Transverse colon (tissue), 4 donors: ENCODE measurements around the gene PRKCE.

ENCODE experiments used
- EP300 ChIP-seq: sonication (generic); formaldehyde crosslinking; IDR thresholded peaks from one replicate; pipeline ENCODE4 v1.6.1; 2017; ENCODE audit warnings: antibody characterized with exemption, low read depth
- POLR2A ChIP-seq: fragments of 450-650 bp; IDR thresholded peaks from one replicate; pipeline ENCODE4 v1.6.1; 2016; ENCODE audit warnings: antibody characterized with exemption, mild to moderate bottlenecking, moderate library complexity
- POLR2AphosphoS5 ChIP-seq, 3 donors: sonication (generic); formaldehyde crosslinking; IDR thresholded peaks; one replicate each; pipeline ENCODE4 v1.6.1; 2016; ENCODE audit warnings: antibody characterized with exemption in 3 of 3
- TF ChIP-seq, protein P1 (sequence below), 5 experiments: fragments of 200-600 bp in 3 of 5; fragments of 450-650 bp in 2 of 5; sonication (generic) in 3 of 5; IDR thresholded peaks; 1 replicate in 2 of 5; 2 replicates in 3 of 5; pipeline ENCODE4 v1.5.1; 2016 to 2017; ENCODE audit warnings: antibody characterized with exemption in 5 of 5, inconsistent platforms in 3 of 5, mild to moderate bottlenecking in 2 of 5, moderate library complexity in 1 of 5

DNA sequence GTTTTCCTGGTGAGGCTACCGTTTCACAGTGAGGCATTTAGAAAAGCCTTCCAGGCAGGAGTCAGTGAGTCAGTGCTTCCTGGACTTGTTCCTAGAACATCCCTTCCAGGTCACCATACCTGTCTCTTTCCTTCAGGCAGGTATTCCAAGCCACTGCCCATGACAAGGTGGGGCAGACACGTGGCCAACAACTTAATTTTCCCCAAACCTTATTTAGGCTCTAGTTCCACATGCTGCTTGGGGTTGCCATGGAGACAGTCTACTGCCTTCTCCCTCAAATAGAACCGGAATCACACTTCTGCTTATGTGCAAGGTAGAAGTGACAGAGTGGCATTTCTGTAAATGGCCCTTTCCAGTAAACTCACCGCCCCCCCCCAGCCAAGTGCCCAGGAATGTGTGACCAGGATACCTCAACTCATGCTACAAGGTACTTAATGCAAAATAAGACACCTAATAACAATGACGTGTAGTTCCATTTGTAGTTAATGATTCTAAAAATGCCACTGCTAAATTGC, 258.3 kb downstream of the PRKCE start:
- TF ChIP-seq POLR2A = no peak
- TF ChIP-seq, protein P1, sequence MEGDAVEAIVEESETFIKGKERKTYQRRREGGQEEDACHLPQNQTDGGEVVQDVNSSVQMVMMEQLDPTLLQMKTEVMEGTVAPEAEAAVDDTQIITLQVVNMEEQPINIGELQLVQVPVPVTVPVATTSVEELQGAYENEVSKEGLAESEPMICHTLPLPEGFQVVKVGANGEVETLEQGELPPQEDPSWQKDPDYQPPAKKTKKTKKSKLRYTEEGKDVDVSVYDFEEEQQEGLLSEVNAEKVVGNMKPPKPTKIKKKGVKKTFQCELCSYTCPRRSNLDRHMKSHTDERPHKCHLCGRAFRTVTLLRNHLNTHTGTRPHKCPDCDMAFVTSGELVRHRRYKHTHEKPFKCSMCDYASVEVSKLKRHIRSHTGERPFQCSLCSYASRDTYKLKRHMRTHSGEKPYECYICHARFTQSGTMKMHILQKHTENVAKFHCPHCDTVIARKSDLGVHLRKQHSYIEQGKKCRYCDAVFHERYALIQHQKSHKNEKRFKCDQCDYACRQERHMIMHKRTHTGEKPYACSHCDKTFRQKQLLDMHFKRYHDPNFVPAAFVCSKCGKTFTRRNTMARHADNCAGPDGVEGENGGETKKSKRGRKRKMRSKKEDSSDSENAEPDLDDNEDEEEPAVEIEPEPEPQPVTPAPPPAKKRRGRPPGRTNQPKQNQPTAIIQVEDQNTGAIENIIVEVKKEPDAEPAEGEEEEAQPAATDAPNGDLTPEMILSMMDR (IDR thresholded peaks at IDR 0.05) = no peak
- TF ChIP-seq EP300 = no peak
- no peak for TF ChIP-seq POLR2AphosphoS5 (IDR thresholded peaks at IDR 0.05)
